ENCODE measurements around the gene DENND4C. TPM values are rescaled to one million over a fixed set of nuclear protein-coding genes. Genes with fewer than 3 reads are reported as not detected.
A peak's percentile ranks its signal among the peaks of the same experiment; 100 is the strongest.

Gene DENND4C
- total RNA-seq, 1 experiment from 2014 or later, result 26.6 TPM

DNA sequence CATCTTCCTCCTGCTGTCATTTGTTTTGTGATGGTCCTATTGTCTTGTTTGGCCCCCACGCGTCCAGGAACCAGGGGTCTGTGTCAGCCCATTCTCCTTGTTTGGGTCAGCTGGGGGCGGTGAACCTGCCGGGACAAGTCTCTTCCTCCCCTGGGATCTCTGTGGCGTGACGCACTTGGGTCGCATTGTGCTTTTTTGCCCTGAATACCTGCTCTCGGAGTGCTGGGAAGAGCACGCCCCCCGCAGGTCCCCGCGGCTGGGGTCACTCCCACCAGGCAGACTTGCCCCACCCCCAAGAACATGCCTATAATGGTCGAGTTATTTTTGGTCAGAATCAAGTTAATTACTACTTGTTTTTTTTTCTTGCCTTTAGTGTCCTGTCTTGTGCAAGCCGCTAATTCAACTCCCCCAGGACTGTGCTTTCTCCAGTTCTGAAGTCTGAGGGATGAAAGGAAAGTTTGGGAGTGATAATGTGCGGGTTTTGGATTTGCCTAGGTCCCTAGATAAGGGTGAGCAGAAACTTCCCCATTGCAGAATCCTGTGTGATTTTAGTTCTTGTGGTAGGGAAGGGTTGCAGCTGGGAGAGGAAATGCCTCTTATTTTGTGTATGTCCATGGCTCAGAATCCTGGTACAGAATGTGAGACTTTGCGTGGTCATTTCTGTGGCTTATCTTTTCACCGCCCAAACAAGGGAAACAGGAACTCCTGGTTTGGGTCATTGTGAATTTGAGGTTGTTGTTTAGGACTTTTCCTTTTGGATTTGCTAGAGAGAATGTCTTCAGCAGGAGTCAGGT is 179.1 kb downstream of the DENND4C start:
- Histone ChIP-seq H2BK20ac (ENCODE audit: low read depth, low read length, poor library complexity, severe bottlenecking) (no peak overlapping the region), H3K27me3 (ENCODE audit: insufficient read depth, low read length) (peaks cover 3% of the 10 kb centered on the region; the same call in 1 of the 2 replicates), H3K4ac (ENCODE audit: low read depth, low read length) (no peak overlapping the region), H3K56ac (ENCODE audit: insufficient read length, low read depth, low read length) (no peak overlapping the region), H2AFZ (ENCODE audit: low read length) (no peak overlapping the region), H2BK120ac (ENCODE audit: low read depth, low read length, poor library complexity, severe bottlenecking) (no peak overlapping the region), H2BK5ac (ENCODE audit: insufficient read length, low read length) (no peak overlapping the region), H3K79me2 (ENCODE audit: insufficient read depth, low read length) (no peaks in the 10 kb centered on the region; the same call in 1 of the 2 replicates), H3K9me3 (ENCODE audit: control insufficient read depth, low read depth, low read length) (no peaks in the 10 kb centered on the region), H3K4me1 (ENCODE audit: insufficient read depth, low read length) (peaks cover 7% of the 10 kb centered on the region; the same call in 1 of the 2 replicates), H3K18ac (ENCODE audit: insufficient read length, low read depth, low read length) (no peak overlapping the region), H2BK12ac (ENCODE audit: insufficient read length, low read depth, low read length) (no peak overlapping the region), H4K5ac (ENCODE audit: insufficient read length, low read depth, low read length) (no peak overlapping the region), H4K91ac (ENCODE audit: insufficient read length, low read depth, low read length) (no peak overlapping the region), H3T11ph (ENCODE audit: low read length) (no peak overlapping the region), H4K8ac (replicated peaks; ENCODE audit: insufficient read length, low read depth, low read length) (no peak overlapping the region), H3K79me1 (ENCODE audit: insufficient read depth, low read depth, low read length, poor library complexity, severe bottlenecking) (no peaks in the 10 kb centered on the region), H2BK15ac (ENCODE audit: low read depth, low read length) (no peak overlapping the region), H2AK5ac (ENCODE audit: insufficient read length, low read length) (no peak overlapping the region), H3K9ac (ENCODE audit: extremely low read depth, insufficient read length, low read length) (peak overlapping the region; percentile 60), H3K4me2 (ENCODE audit: insufficient read depth, insufficient read length, low read length) (peak overlapping the region; percentile 88), H3K27ac (ENCODE audit: insufficient read length, low read depth, low read length) (no peak overlapping the region), H4K20me1 (ENCODE audit: control insufficient read depth, insufficient read depth, insufficient read length) (no peaks in the 10 kb centered on the region), H3K23me2 (ENCODE audit: insufficient read length, low read depth, low read length, poor library complexity, severe bottlenecking) (peaks cover 17% of the 10 kb centered on the region), H3K23ac (ENCODE audit: insufficient read length, low read depth, low read length) (no peak overlapping the region), H3K14ac (ENCODE audit: insufficient read depth, low read length) (no peak overlapping the region)
- TF ChIP-seq, protein P1, sequence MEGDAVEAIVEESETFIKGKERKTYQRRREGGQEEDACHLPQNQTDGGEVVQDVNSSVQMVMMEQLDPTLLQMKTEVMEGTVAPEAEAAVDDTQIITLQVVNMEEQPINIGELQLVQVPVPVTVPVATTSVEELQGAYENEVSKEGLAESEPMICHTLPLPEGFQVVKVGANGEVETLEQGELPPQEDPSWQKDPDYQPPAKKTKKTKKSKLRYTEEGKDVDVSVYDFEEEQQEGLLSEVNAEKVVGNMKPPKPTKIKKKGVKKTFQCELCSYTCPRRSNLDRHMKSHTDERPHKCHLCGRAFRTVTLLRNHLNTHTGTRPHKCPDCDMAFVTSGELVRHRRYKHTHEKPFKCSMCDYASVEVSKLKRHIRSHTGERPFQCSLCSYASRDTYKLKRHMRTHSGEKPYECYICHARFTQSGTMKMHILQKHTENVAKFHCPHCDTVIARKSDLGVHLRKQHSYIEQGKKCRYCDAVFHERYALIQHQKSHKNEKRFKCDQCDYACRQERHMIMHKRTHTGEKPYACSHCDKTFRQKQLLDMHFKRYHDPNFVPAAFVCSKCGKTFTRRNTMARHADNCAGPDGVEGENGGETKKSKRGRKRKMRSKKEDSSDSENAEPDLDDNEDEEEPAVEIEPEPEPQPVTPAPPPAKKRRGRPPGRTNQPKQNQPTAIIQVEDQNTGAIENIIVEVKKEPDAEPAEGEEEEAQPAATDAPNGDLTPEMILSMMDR (conservative IDR thresholded peaks at IDR 0.05), result no peak
- Mint-ChIP-seq H3K4me1 (peaks cover 32 to 37% of the 10 kb centered on the region in 2 experiments), H3K9me3 (no peaks in the 10 kb centered on the region; a peak in 1 of 5 replicates), H3K27ac (peak overlapping the region; percentile 97 to 98 (median 97); a peak in 6 of 7 replicates), H3K36me3 (ENCODE audit: insufficient read depth in 1 of 3, low read depth in 3 of 3) (peaks cover 3 to 18% (median 4%) of the 10 kb centered on the region in 3 experiments; a peak in 6 of 7 replicates), H3K4me3 (peak overlapping the region; percentile 95 to 98), H3K27me3 (ENCODE audit: low read depth) (peaks cover 14% of the 10 kb centered on the region)
- no CpG with 5 or more reads among the region's 17 CpGs for WGBS (ENCODE audit: extremely low coverage, insufficient read length, low lambda C conversion rate)
- DNase-seq, result peak; percentile 67

Measured in H9 (cell line).